K562 (cell line): ENCODE results near the gene AIFM3. TPM values are rescaled to one million over a fixed set of nuclear protein-coding genes. Genes with fewer than 3 reads are reported as not detected.

Experiments
- ATAC-seq: fragments of 200-7000 bp; cut with Tn5 transposase; 3 replicates; pipeline ENCODE4 v1.9.1; 2020; ENCODE audit warnings: moderate library complexity
- BruUV-seq: library from RNA; stranded (reverse); fragments of 400-500 nt; replicated peaks from 2 replicates; lab custom pipeline; 2021; lab: Mats Ljungman, UMichigan
- CTCF ChIA-PET: fragments of 300-600 bp; formaldehyde crosslinking; extraction: SDS; loops from one replicate; lab custom pipeline; 2021; ENCODE audit warnings: low intra/inter-chr PET ratio; lab: Yijun Ruan, JAX
- POLR2A ChIA-PET: fragments of 300-600, 350-650 bp; sonication (Branson Sonifier 250); formaldehyde crosslinking; extraction: SDS; loops from one replicate; lab custom pipeline; 2021; ENCODE audit warnings: antibody characterized with exemption, inconsistent platforms; lab: Yijun Ruan, JAX
- DNase-seq, 4 experiments: peaks; one replicate each; pipeline versions ENCODE4 v3.0.0 to v3.0.0-alpha.2; 2011 to 2018; ENCODE audit warnings: low spot score in 3 of 4, mixed read lengths in 3 of 4; ENCODE audit errors: extremely low read depth in 1 of 4
- FAIRE-seq: peaks from 2 replicates; lab custom pipeline; 2011; peaks lifted over from hg19 to GRCh38; lab: Jason Lieb, UNC
- H2AFZ ChIP-seq: 2 replicates; pipeline ENCODE4 v1.6.0; 2011; ENCODE audit warnings: low read depth, low read length, control low read depth, inconsistent platforms
- H3K27ac ChIP-seq: fragments of 200-600 bp; 3 replicates; pipeline ENCODE4 v1.8.0; 2011; ENCODE audit warnings: low read depth, mild to moderate bottlenecking, control low read depth, inconsistent platforms, low read length, moderate library complexity, mixed read lengths; ENCODE audit errors: extremely low read depth
- H3K27me3 ChIP-seq, 2 experiments: fragments of 300-600 bp in 1 of 2; 2 replicates in 1 of 2; 3 replicates in 1 of 2; pipeline versions ENCODE4 v1.6.0 to v1.8.0; 2011; ENCODE audit warnings: inconsistent platforms in 2 of 2, low read length in 2 of 2, mild to moderate bottlenecking in 1 of 2, mixed read lengths in 1 of 2, moderate library complexity in 1 of 2; ENCODE audit not compliant: control insufficient read depth in 2 of 2, insufficient read depth in 2 of 2
- H3K36me3 ChIP-seq: fragments of 300-600 bp; 3 replicates; pipeline ENCODE4 v1.8.0; 2011; ENCODE audit warnings: mild to moderate bottlenecking, low read length, inconsistent platforms; ENCODE audit not compliant: control insufficient read depth, insufficient read depth
- H3K4me1 ChIP-seq, 2 experiments: fragments of 200-600 bp in 1 of 2; replicated peaks in 1 of 2; 2 replicates in 1 of 2; 3 replicates in 1 of 2; pipeline versions ENCODE4 v1.5.1 to v1.8.0; 2011; ENCODE audit warnings: inconsistent platforms in 2 of 2, low read length in 2 of 2, mild to moderate bottlenecking in 1 of 2, mixed read lengths in 1 of 2, moderate library complexity in 1 of 2; ENCODE audit not compliant: control insufficient read depth in 2 of 2, insufficient read depth in 2 of 2
- H3K4me2 ChIP-seq: 2 replicates; pipeline ENCODE4 v1.6.1; 2011; ENCODE audit warnings: low read length, control low read depth, inconsistent platforms, mixed read lengths; ENCODE audit not compliant: insufficient read depth
- H3K4me3 ChIP-seq: fragments of 200-600 bp; sonication (generic), shearing (Covaris generic); 2 replicates; pipeline ENCODE4 v1.5.1; 2016; ENCODE audit warnings: control low read depth, inconsistent platforms
- H3K79me2 ChIP-seq: fragments of 200-600 bp; 3 replicates; pipeline ENCODE4 v1.8.0; 2011; ENCODE audit warnings: low read length, inconsistent platforms; ENCODE audit not compliant: control insufficient read depth, insufficient read depth
- H3K9ac ChIP-seq, 2 experiments: 2 replicates each; pipeline versions ENCODE4 v1.6.0 to v1.6.1; 2011; ENCODE audit warnings: low read depth in 2 of 2, low read length in 2 of 2, control low read depth in 1 of 2, inconsistent platforms in 1 of 2, mild to moderate bottlenecking in 1 of 2, mixed read lengths in 1 of 2; ENCODE audit not compliant: insufficient read depth in 1 of 2
- H3K9me1 ChIP-seq: one replicate; pipeline ENCODE4 v1.6.0; 2011; ENCODE audit warnings: inconsistent platforms, mild to moderate bottlenecking, low read length, moderate library complexity; ENCODE audit not compliant: control insufficient read depth, insufficient read depth
- H3K9me3 ChIP-seq: replicated peaks from 2 replicates; pipeline ENCODE4 v1.5.1; 2011; ENCODE audit warnings: low read depth, low read length, inconsistent platforms; ENCODE audit not compliant: control insufficient read depth, insufficient read depth
- H4K20me1 ChIP-seq: replicated peaks from 2 replicates; pipeline ENCODE4 v1.6.1; 2011; ENCODE audit warnings: low read length, inconsistent platforms, mixed read lengths; ENCODE audit not compliant: control insufficient read depth, insufficient read depth
- CREM ChIP-seq: IDR thresholded peaks from 2 replicates; pipeline ENCODE4 v1.6.1; 2014; ENCODE audit warnings: antibody characterized with exemption, low read depth
- E2F4 ChIP-seq: sonication (generic); formaldehyde crosslinking; IDR thresholded peaks from 2 replicates; pipeline ENCODE4 v1.8.0; 2022; ENCODE audit warnings: mild to moderate bottlenecking, low read depth, missing genetic modification reagents
- ELF1 ChIP-seq: fragments of 200-800 bp; sonication (Bioruptor generic); IDR thresholded peaks from 2 replicates; pipeline ENCODE4 v1.6.1; 2016; ENCODE audit warnings: missing genetic modification characterization, missing compliant biosample characterization
- ELK1 ChIP-seq: sonication (generic); formaldehyde crosslinking; IDR thresholded peaks from 2 replicates; pipeline ENCODE4 v1.8.1; 2022; ENCODE audit warnings: missing genetic modification reagents
- IFI16 ChIP-seq: fragments of 250-450 bp; sonication (Bioruptor Pico); IDR thresholded peaks from 2 replicates; pipeline ENCODE4 v2.1.2; 2022; ENCODE audit warnings: mild to moderate bottlenecking, inconsistent platforms
- KDM5B ChIP-seq: fragments of 200-600 bp; sonication (generic); IDR thresholded peaks from 2 replicates; pipeline ENCODE4 v1.6.1; 2012; ENCODE audit warnings: low read depth, mild to moderate bottlenecking, moderate library complexity, low read length, control low read depth, inconsistent platforms; ENCODE audit not compliant: insufficient replicate concordance
- MAX ChIP-seq: sonication (generic); formaldehyde crosslinking; IDR thresholded peaks from 2 replicates; pipeline ENCODE4 v1.9.0; 2022; ENCODE audit warnings: mild to moderate bottlenecking, missing genetic modification reagents
- MIER1 ChIP-seq: fragments of 450-650 bp; IDR thresholded peaks from 2 replicates; pipeline ENCODE4 v1.6.1; 2016; ENCODE audit warnings: antibody characterized with exemption, mild to moderate bottlenecking, low read depth
- PHB ChIP-seq: fragments of 250-450 bp; sonication (Bioruptor Pico); IDR thresholded peaks from 2 replicates; pipeline ENCODE4 v1.5.0; 2021
- PHF8 ChIP-seq: fragments of 200-600 bp; sonication (generic); IDR thresholded peaks from 2 replicates; pipeline ENCODE4 v1.6.1; 2012; ENCODE audit warnings: mixed run types, mild to moderate bottlenecking, inconsistent platforms, low read length, moderate library complexity, borderline replicate concordance
- POLR2AphosphoS5 ChIP-seq: IDR thresholded peaks from 2 replicates; pipeline ENCODE4 v1.6.1; 2011; ENCODE audit warnings: mild to moderate bottlenecking, low read depth, low read length, moderate library complexity; ENCODE audit not compliant: control insufficient read depth, insufficient read depth
- SMAD2 ChIP-seq: fragments of 150-350 bp; IDR thresholded peaks from 2 replicates; pipeline ENCODE4 v1.6.1; 2014; ENCODE audit warnings: low read depth, mild to moderate bottlenecking, low read length
- SNIP1 ChIP-seq: fragments of 450-650 bp; IDR thresholded peaks from 2 replicates; pipeline ENCODE4 v1.7.1; 2017; ENCODE audit warnings: low read depth, mild to moderate bottlenecking
- SREBF2 ChIP-seq: sonication (generic); formaldehyde crosslinking; IDR thresholded peaks from 2 replicates; pipeline ENCODE4 v1.4.0; 2020; ENCODE audit warnings: mild to moderate bottlenecking, missing genetic modification reagents
- TEAD4 ChIP-seq, 2 experiments: sonication (generic) in 1 of 2; formaldehyde crosslinking in 1 of 2; IDR thresholded peaks; 2 replicates each; pipeline versions ENCODE4 v1.6.1 to v1.8.0; 2012 to 2022; ENCODE audit warnings: borderline replicate concordance in 1 of 2, inconsistent platforms in 1 of 2, low read length in 1 of 2, mild to moderate bottlenecking in 1 of 2, missing genetic modification reagents in 1 of 2
- TOE1 ChIP-seq, 2 experiments: fragments of 450-650 bp in 1 of 2; sonication (generic) in 1 of 2; formaldehyde crosslinking in 1 of 2; IDR thresholded peaks; 2 replicates each; pipeline versions ENCODE4 v1.7.1 to v1.8.0; 2016 to 2022; ENCODE audit warnings: borderline replicate concordance in 2 of 2, mild to moderate bottlenecking in 2 of 2, antibody characterized with exemption in 1 of 2, inconsistent platforms in 1 of 2, low read depth in 1 of 2, missing genetic modification reagents in 1 of 2, moderate library complexity in 1 of 2
- ZFP1 ChIP-seq: fragments of 450-650 bp; formaldehyde crosslinking; IDR thresholded peaks from 2 replicates; pipeline ENCODE4 v1.4.0; 2020; ENCODE audit warnings: mild to moderate bottlenecking, mixed read lengths
- ZNF780A ChIP-seq: fragments of 250-450 bp; sonication (Bioruptor Pico); IDR thresholded peaks from 2 replicates; pipeline ENCODE4 v1.5.0; 2021; ENCODE audit warnings: mild to moderate bottlenecking
- WGBS: fragments of 100-300 bp; shearing (Covaris generic); methylation state at CpG from one replicate; pipeline ENCODE4 v1.1.6; 2016; ENCODE audit warnings: low coverage, mixed read lengths; ENCODE audit not compliant: insufficient coverage; ENCODE audit errors: missing lambda C conversion rate; 5-methylcytosine and 5-hydroxymethylcytosine counted together
- in situ Hi-C: fragments of 300-500 bp; cut with MboI; formaldehyde crosslinking; loops from 4 replicates; pipeline ENCODE4 v1.15.0; 2018; ENCODE audit warnings: inconsistent platforms, mixed read lengths
- intact Hi-C: fragments of 100-400 bp; cut with micrococcal nuclease; formaldehyde crosslinking; loops from 2 replicates; pipeline ENCODE4 v1.14.2; 2022
- polyA plus RNA-seq, 8 experiments: library from polyadenylated mRNA; depleted of rRNA in 4 of 8; stranded (reverse) in 5 of 8; unstranded in 3 of 8; fragments of >200 nt; fragmentation: Nextera tagmentation in 2 of 8; fragmentation: Illumina TruSeq in 1 of 8; extraction: Ambion mirVana in 2 of 8; extraction: Trizol in 1 of 8; gene quantifications; 2 replicates each; pipeline versions ENCODE4 v1.2.1 to v1.2.3, GENCODE V29; 2011 to 2014; ENCODE audit warnings: inconsistent platforms in 1 of 8, missing spikeins in 1 of 8
- total RNA-seq, 7 experiments: library from RNA; depleted of rRNA in 6 of 7; stranded (reverse); fragments of >200 nt in 6 of 7; fragmentation: Illumina TruSeq in 2 of 7; extraction: Trizol in 2 of 7; gene quantifications; 2 replicates each; pipeline versions ENCODE4 v1.2.1 to v1.2.3, GENCODE V29; 2011 to 2021; ENCODE audit warnings: low replicate concordance in 1 of 7

The AIFM3 gene
- total and polyA plus RNA-seq, 9 of the 15 experiments (the other 6 are each of a cell fraction or from before 2014, with no cell fraction given), result 0.03 to 0.20 (median 0.07) TPM; not detected in 1

GRCh38 chr22:20927940-20928572 lies 39.0 kb upstream of the AIFM3 start:
- H3K27me3 ChIP-seq, result no peaks in the 10 kb centered on the region
- no TSS peak for BruUV-seq
- peaks cover 79% of the 10 kb centered on the region for H3K36me3 ChIP-seq
- in situ Hi-C loops (no loop called here), intact Hi-C loops (no loop called here)
- ChIA-PET CTCF (interaction anchor here (0.6 kb wide), 1 partner anchor 128 kb away, joined by 4 read pairs; no protein-coding TSS in a partner anchor), POLR2A (interaction anchor here (0.6 to 64.4 kb wide), 11 partner anchors 10 to 953 kb away, joined by 3 to 1556 read pairs (median 3); partner anchors contain the start of genes AIFM3, CRKL and LZTR1)
- WGBS, result 88% methylated on average over 4 of the region's 4 CpGs
- H3K9me1 ChIP-seq, result peaks cover 13% of the 10 kb centered on the region
- H3K27ac ChIP-seq, result no peak overlapping the region
- no peak overlapping the region for H2AFZ ChIP-seq
- H3K79me2 ChIP-seq, result peaks cover 99% of the 10 kb centered on the region
- H3K9me3 ChIP-seq, result no peaks in the 10 kb centered on the region
- no peak for DNase-seq
- H3K4me1 ChIP-seq, result peaks cover 24% of the 10 kb centered on the region in 2 experiments; a peak in 4 of 5 replicates
- no peak for ATAC-seq
- H3K4me3 ChIP-seq, result no peak overlapping the region
- no peak for FAIRE-seq
- H3K4me2 ChIP-seq, result no peak overlapping the region
- H4K20me1 ChIP-seq, result peaks cover 76% of the 10 kb centered on the region
- no peak overlapping the region; a peak in 1 of 4 replicates for H3K9ac ChIP-seq
- peak; percentile 15; the same call in 1 of the 2 replicates for TF ChIP-seq PHF8
- no peak for TF ChIP-seq CREM
- no peak for TF ChIP-seq POLR2AphosphoS5
- TF ChIP-seq TOE1 (IDR thresholded peaks at IDR 0.05; ENCODE audit: borderline replicate concordance), result no peak
- 0 out of 2 replicates have a peak, but pooled peaks have one; percentile 56 for TF ChIP-seq TOE1 (CRISPR knock-in tag; IDR thresholded peaks at IDR 0.05; ENCODE audit: borderline replicate concordance, low read depth)
- TF ChIP-seq MAX (CRISPR knock-in tag), result peak; percentile 25; the same call in 1 of the 2 replicates
- TF ChIP-seq KDM5B, result no peak
- no peak for TF ChIP-seq SNIP1
- no peak for TF ChIP-seq PHB (CRISPR knock-in tag)
- no peak for TF ChIP-seq SREBF2 (CRISPR knock-in tag)
- no peak for TF ChIP-seq MIER1
- TF ChIP-seq IFI16 (CRISPR knock-in tag), result no peak
- peak; percentile 27; the same call in 1 of the 2 replicates for TF ChIP-seq ZFP1 (CRISPR knock-in tag)
- TF ChIP-seq TEAD4 (IDR thresholded peaks at IDR 0.05; ENCODE audit: low read length), result no peak
- TF ChIP-seq TEAD4 (CRISPR knock-in tag; IDR thresholded peaks at IDR 0.05; ENCODE audit: borderline replicate concordance), result peak; percentile 58; the same call in 1 of the 2 replicates
- no peak for TF ChIP-seq ZNF780A (CRISPR knock-in tag)
- peak; percentile 67; the same call in 1 of the 2 replicates for TF ChIP-seq E2F4 (CRISPR knock-in tag)
- no peak for TF ChIP-seq ELK1
- no peak for TF ChIP-seq SMAD2
- TF ChIP-seq ELF1 (tag), result no peak
